ENCODE measurements around the gene CIAO3.
"Not testable (repeated sequence)": the region's sequence is repeated elsewhere in the genome, so short reads cannot be mapped to it uniquely, and the experiment has no call there.

The CIAO3 gene

DNA sequence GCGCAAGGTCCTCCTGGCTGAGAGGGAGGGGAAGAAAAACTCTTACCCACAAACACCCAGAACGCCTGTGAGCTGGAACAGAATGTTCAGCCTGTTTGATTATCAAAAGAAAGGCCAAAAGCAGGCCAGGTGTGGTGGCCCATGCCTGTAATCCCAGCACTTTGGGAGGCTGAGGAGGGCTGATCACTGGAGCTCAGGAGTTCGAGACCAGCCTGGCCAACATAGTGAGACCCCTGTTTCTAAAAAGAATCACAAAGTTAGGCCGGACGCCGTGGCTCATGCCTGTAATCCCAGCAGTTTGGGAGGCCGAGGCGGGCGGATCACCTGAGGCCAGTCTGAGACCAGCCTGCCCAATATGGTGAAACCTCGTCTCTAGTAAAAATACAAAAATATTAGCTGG lies 35.5 kb upstream of the CIAO3 start:
- not testable (repeated sequence) for DNase-seq (ENCODE audit: low read depth in 1 of 2, low spot score in 1 of 2)

DNA sequence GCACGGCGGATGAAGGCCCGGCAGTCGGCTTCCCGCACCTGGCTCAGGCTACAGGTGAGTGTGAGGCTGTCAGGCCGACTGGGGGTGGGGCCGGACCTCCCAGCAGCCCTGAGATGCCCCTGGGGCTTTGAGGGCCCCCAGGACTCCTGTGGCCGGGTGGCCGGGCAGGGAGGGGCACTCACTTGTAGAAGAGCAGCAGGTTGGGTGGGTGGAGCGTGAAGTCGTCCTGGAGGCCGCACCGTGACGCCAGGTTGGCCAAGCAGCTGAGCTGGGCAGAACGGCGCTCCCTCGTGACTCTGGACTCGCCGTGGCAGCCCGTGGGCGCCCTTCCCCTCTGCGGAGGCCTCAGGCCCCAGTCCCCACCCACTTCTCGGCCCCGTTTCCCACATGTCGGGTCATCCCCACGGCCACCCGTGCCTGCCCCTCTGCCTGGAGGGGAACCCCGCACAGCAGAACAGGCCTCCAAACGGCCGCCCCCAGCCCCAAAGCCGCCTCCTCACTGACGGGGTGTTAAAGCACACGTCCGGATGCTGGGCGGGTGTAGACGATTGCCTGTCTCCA lies 34.5 kb upstream of the CIAO3 start:
- DNase-seq (ENCODE audit: low read depth in 1 of 2, low spot score in 1 of 2): no peak

DNA sequence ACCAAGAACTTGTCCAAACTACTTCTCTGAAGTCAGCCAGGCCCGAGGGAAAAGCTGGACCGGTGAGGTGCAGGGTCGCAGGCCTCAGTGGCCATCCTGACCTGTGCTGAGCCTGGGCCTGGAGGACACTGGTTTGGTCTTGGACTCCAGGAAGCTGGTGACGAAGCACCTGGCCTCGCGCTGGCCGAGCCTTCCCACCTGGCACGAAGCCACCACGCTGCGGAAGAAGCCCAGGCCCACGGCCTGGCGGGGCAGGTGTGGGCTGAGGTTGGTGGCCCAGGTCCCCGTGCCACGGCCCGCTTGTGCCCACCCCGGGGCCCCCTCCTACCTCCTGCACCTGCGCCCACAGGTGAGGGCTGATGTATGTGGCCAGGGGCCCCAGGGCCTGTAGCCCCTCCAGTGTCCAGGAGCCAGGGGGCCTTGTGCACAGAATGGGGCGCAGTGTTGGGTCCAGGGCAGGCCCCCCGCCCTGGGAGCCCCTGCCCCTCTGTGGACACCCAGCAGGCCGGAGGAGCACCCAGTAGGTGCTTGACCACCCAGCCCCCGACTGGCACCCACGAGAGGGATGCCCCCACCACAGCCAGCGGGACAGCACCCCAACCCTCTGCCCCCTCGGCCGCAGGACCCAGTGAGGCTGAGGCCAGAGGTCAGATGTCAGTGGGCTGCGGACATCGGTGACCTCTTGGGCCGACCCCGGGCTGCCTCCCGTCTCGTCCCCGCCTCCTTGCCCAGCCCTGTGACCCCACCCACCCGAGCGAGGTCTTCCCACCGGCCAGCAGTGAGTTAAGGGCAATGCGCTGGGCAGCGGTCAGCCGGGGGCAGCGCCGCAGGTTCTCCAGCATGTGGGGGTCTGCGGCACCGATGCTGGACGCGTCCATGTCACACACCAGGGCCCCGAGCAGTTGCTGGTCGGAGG lies 33.5 kb upstream of the CIAO3 start:
- DNase-seq (ENCODE audit: low read depth in 1 of 2, low spot score in 1 of 2): no peak

DNA sequence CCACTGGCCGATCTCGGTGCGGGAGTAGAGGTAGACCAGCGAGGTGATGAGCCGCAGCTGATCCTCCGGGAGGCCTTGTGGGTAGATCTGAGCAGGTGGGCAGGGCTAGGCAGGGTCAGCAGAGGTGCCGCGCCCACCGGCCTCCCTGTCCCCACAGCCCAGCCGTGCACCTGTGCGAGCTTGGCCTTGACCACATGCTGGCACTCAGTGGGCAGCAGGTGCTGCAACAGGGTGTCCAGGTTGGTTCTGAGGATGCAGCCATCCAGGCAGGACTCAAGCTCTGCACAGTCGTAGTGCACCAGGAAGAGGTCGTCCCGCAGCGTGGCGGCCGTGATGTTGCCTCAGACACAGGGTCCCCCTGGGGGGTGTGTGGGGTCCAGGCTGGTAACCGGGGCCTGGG lies 32.2 kb upstream of the CIAO3 start:
- DNase-seq (ENCODE audit: low read depth in 1 of 2, low spot score in 1 of 2): no peak

DNA sequence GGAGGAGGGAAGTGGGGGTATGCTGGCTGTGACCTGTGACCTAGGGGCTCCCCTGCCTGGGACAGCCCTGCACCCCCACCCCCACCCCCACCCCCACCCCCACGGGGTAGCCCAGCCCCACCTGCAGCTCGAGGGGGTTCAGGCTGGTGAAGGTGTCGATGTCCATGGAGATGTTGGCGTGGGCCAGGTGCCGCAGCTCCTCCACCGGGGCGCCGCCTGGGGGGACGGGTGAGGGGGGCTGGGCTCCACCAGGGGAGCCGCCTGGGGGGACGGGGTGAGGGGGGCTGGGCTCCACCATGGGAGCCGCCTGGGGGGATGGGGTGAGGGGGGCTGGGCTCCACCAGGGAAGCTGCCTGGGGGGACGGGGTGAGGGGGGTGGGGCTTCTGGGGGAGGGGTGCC lies 29.6 kb upstream of the CIAO3 start:
- DNase-seq (ENCODE audit: low read depth in 1 of 2, low spot score in 1 of 2): no peak

DNA sequence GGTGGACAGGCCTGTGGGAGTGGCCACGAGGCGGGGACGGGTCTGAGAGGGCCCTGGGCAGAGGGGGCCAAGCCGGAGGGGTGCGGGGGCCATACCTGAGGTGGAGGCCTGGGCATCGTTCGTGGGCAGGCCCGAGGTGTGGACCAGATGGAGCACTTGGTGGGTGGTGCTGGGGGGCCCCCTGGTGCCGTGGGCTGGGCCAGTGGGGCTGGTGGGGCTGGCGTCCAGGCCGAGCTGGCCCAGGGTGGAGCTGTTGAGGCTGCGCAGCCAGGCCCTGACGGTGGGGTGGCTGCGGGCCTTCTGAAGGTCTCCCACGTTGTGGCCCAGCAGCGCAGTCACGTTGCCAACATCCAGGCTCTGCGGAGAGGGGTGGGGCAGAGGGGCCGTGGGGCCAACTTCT lies 29.1 kb upstream of the CIAO3 start:
- DNase-seq (ENCODE audit: low read depth in 1 of 2, low spot score in 1 of 2): no peak

DNA sequence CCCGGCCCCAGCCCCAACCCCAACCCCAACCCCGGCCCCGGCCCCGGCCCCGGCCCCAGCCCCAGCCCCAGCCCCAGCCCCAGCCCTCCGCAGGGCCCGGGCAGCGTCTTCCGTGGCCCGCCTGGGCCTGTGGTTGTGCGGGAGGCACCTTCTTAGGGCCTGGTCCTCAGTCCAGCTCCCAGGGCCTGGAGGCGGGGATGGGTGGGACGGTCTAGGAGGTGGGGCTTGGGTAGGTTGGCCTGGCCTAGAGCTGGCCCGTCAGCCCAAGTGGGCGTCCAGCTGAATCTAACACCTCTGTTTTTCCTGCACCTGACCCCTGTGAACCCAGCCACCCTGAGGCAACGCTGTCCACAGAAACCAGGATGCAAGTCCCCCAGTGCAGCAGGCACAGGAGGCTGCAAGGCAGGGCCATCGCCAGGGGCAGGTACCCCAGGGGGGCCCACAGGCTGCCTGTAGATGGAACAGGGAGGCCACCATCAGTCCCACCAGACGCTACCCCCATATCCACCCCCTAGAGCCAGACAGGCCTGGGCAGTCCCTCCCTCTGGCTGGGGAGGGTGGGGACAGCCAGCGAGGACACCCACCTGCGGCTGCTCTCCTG lies 28.5 kb upstream of the CIAO3 start:
- DNase-seq (ENCODE audit: low read depth in 1 of 2, low spot score in 1 of 2): no peak

DNA sequence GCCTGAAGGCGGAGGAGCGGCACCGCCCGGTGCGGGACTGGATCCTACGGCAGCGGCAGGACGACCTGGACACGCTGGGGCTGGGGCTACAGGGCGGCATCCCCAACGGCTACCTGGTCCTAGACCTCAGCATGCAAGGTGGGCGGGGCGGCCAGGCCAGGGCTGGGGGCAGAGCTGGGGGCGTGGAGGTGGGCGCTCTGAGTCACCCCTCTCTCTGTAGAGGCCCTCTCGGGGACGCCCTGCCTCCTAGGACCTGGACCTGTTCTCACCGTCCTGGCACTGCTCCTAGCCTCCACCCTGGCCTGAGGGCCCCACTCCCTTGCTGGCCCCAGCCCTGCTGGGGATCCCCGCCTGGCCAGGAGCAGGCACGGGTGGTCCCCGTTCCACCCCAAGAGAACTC lies 27.6 kb upstream of the CIAO3 start:
- DNase-seq (ENCODE audit: low read depth in 1 of 2, low spot score in 1 of 2): no peak

DNA sequence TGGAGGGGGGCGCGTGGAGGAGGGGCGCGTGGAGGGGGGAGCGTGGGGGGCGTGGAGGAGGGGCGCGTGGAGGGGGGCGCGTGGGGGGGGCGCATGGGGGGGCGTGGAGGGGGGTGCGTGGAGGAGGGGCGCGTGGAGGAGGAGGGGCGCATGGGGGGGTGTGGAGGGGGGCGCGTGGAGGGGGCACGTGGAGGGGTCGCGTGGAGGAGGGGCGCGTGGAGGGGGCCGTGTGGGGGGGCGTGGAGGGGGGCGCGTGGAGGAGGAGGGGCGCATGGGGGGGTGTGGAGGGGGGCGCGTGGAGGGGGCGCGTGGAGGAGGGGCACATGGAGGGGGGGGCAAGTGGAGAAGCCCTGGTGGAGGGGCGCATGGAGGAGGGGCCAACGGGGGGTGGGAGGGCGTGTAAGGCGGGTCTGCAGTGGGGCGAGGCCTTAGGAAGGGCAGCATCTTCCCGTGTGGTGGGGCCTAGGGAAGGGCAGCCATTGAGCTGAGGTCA lies 27.0 kb upstream of the CIAO3 start:
- no peak for DNase-seq (ENCODE audit: low read depth in 1 of 2, low spot score in 1 of 2)

DNA sequence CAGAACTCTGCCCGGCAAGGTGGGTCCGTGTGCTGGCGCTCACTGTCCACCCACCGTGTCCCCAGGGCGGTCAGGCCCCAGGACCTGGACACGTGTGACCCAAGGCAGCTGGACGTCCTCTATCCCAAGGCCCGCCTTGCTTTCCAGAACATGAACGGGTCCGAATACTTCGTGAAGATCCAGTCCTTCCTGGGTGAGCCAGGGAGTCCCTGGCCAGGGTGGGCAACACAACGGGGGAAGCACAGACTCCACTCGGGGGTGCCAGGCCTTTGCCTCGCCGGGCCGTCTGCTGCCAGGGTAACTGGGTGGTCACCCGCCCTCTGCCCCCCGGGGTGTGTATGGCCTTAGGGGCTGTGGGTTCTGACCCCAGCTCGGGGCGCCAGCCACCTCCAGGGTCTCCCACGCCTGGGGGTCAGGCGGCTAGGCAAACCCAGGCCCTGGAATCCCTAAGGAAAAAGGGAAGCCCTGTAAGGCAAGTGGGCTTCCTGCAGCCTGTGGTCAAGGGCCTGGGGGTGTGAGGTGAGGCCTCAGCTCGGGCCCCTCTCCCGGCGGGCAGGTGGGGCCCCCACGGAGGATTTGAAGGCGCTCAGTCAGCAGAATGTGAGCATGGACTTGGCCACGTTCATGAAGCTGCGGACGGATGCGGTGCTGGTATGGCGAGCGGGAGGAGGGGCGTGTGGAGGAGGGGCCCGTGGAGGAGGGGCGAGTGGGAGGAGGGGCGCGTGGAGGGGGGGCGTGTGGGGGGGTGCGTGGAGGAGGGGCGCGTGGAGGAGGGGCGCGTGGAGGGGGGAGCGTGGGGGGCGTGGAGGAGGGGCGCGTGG lies 26.2 kb upstream of the CIAO3 start:
- no peak for DNase-seq (ENCODE audit: low read depth in 1 of 2, low spot score in 1 of 2)

DNA sequence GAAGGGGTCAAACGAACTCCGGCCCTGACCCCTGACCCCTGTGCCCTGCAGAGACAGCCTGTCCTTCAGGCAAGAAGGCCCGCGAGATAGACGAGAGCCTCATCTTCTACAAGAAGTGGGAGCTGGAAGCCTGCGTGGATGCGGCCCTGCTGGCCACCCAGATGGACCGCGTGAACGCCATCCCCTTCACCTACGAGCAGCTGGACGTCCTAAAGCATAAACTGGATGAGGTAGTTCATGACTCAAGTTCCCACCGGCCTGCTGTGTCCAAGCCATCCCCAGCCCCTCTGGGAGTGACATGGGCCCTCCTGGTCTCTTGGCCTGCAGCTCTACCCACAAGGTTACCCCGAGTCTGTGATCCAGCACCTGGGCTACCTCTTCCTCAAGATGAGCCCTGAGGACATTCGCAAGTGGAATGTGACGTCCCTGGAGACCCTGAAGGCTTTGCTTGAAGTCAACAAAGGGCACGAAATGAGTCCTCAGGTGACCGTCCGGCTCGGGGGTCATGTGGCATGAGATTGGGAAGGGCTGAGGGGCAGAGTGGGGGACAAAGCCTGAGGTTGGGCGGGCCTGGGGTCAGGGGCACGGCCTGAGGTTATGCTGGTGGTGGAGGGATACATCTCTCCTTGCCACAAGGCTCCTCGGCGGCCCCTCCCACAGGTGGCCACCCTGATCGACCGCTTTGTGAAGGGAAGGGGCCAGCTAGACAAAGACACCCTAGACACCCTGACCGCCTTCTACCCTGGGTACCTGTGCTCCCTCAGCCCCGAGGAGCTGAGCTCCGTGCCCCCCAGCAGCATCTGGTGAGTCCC lies 25.4 kb upstream of the CIAO3 start:
- DNase-seq (ENCODE audit: low read depth in 1 of 2, low spot score in 1 of 2): no peak

DNA sequence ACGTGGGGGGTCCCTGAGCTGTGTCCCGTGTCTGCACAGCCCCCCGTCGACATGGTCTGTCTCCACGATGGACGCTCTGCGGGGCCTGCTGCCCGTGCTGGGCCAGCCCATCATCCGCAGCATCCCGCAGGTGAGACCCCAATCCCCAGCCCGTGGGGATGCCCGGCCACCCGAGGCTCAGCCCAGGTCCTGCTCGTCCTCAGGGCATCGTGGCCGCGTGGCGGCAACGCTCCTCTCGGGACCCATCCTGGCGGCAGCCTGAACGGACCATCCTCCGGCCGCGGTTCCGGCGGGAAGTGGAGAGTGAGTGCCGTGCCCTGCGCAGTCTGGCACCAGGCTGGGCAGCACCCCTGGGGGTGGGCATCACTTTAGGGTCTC lies 24.7 kb upstream of the CIAO3 start:
- no peak for DNase-seq (ENCODE audit: low read depth in 1 of 2, low spot score in 1 of 2)

DNA sequence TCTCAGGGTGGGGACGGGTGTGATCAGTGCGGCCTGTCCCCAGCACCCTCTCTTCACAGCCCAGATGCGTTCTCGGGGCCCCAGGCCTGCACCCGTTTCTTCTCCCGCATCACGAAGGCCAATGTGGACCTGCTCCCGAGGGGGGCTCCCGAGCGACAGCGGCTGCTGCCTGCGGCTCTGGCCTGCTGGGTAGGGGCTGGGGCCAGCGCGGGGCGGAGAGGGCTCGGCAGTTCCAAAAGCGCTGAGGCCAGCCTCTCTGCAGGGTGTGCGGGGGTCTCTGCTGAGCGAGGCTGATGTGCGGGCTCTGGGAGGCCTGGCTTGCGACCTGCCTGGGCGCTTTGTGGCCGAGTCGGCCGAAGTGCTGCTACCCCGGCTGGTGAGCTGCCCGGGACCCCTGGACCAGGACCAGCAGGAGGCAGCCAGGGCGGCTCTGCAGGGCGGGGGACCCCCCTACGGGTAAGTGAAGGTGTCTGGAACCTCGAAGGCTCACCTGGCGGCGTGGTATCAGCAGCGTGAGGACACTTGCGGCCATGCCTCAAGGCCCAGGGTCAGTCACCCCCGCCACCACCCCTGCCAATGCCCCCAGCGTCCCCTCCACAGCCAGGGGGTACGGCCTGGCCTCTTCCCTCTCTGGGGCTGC lies 24.2 kb upstream of the CIAO3 start:
- no peak for DNase-seq (ENCODE audit: low read depth in 1 of 2, low spot score in 1 of 2)

DNA sequence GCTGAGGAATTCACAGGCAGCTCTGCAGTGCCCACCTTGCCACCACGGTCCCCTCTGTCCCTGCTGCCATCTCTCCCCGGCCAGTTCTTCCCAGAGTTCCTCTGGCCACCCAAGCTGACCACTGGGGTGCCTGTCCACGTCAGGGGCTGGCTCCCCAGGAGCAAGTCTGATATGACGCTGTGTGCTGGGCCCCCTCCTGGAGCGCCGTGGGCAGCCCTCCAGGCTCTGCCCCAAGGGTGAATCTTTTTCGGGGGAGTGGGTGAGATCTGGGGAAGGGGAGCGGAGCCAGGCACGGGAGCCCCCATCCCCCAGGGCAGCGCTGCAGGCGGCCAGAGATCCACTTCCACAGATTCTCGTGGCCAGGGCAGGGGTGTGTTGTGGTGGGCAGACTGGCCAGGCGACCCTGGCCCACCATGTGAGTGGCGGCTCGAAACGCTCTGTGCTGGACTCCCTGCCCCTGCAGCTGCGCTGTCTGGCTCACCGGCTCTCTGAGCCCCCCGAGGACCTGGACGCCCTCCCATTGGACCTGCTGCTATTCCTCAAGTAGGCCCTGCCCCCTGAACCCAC lies 23.5 kb upstream of the CIAO3 start:
- no peak for DNase-seq (ENCODE audit: low read depth in 1 of 2, low spot score in 1 of 2)

DNA sequence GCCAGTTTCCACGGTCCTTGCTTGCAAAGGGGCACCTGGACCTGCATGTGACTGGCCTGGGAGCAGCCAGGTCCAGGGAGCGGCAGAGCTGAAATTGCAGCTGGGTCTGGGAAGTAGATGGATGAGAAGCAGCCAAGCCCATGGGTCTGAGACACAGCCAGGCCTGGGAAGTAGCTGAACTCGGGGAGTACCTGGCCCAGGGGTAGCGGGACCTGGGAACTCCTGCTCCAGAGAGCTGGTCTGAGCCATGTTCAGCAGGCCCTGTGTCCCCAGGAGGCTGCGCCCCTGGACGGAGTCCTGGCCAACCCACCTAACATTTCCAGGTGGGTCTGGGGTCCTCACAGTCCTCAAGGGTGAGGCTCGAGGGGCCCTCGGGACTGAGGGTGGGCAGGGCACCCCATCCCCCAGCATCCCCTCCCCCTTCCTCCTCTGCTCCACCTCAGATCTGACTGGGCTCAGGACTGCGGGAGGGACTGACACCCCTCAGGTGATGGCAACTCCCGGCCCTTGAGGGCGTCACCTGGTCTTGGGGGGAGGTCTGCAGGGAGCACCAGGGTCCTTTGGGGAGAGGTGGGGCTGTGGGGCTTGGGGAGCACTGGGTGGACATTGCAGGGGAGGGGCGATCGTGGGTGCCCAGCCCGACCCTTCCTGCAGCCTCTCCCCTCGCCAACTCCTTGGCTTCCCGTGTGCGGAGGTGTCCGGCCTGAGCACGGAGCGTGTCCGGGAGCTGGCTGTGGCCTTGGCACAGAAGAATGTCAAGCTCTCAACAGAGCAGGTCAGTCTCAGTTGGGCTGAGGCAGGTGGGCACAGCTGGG lies 22.8 kb upstream of the CIAO3 start:
- no peak for DNase-seq (ENCODE audit: low read depth in 1 of 2, low spot score in 1 of 2)

DNA sequence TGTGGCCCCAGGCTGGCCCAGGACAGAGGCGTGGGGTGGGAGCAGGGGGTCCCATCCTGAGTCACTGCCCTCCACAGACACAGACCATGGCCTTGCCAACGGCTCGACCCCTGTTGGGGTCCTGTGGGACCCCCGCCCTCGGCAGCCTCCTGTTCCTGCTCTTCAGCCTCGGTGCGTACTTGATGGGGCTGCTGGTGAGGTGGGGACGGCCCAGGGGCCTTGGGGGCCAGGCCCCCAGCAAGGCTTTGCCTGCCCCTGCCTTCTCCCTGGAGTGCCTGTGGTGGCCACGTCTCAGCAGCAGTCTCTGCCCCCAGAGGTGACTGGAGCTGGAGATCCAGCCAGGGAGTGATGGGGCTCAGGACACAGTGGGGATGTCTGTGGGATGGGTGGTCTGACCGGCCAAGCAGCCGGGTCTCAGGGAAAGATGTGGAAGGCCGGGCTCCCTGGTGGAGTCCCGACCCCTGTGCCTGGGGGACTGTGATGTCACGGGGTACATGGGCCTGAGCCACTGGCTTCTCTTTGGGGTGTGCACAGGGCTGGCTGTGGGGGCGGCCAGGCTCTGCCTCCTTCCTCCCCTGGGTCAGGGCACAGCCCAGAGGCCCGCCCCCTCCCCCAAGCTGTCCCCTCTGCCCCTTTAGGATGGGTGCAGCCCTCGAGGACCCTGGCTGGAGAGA lies 21.9 kb upstream of the CIAO3 start:
- no peak for DNase-seq (ENCODE audit: low read depth in 1 of 2, low spot score in 1 of 2)

DNA sequence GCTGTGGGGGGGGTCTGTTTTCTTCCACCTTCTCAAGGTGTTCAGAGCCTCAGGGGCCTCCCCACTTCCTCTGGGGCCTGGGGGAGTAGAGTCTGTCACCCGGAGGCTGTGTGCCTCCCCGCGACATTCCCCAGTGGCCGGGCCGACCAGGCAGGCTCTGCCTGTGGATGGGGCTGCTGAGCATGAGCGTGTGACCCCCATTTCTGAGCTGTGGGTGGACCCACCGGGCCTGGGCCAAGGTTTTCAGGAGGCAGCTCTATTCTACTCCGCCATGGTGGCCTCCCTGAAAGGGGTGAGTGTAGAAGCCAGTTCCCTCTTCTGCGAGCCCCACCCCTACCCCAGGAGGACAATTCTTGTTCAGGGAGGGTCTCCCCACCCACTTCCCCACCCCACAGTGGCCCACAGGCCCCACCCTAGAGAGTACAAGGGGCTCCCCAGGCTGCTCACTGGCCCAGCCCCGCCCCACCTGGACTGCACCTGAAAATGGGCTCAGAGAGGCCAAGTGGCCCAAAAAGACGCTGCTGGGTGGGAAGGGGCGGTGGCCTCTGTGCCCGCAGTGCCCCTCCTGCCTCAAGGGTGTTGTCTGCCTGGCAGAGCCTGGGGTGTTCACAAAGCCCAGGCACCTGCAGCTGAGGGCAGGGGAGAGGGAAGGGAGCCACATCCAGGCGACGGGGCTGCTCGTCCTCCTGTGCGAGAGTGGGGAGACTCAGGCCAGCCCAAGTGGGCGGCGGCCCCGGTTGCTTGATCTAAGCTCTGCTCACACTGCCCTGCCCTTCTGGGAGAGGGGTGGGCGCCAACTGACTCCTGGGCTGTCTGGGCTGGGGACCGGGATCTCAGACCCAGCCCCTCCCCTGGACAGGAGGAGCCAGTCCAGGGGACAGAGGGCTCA lies 21.1 kb upstream of the CIAO3 start:
- no peak for DNase-seq (ENCODE audit: low read depth in 1 of 2, low spot score in 1 of 2)

Measured in activated T-helper 1 cell treated with anti-CD3 and anti-CD28 coated beads, Interleukin-2, amount 50 U/mL, for 16 hours (primary cell).